GM21786 (cell line): ENCODE measurements around the gene CST11.
A peak's percentile ranks its signal among the peaks of the same experiment; 100 is the strongest.

ENCODE experiments used
- ATAC-seq: cut with Tn5 transposase; IDR thresholded peaks from one replicate; pipeline ENCODE4 v1.9.1; 2021; ENCODE audit not compliant: unreplicated experiment

The CST11 gene

GRCh38 chr20:23420943-23421931 lies 31.4 kb downstream of the CST11 start, which contains the start of gene NAPB:
Gene NAPB, minus strand, starts transcription at chr20:23421488. Its CDS starts 86 bp downstream, at chr20:23421402.
- peak; percentile 92 for ATAC-seq

DNA sequence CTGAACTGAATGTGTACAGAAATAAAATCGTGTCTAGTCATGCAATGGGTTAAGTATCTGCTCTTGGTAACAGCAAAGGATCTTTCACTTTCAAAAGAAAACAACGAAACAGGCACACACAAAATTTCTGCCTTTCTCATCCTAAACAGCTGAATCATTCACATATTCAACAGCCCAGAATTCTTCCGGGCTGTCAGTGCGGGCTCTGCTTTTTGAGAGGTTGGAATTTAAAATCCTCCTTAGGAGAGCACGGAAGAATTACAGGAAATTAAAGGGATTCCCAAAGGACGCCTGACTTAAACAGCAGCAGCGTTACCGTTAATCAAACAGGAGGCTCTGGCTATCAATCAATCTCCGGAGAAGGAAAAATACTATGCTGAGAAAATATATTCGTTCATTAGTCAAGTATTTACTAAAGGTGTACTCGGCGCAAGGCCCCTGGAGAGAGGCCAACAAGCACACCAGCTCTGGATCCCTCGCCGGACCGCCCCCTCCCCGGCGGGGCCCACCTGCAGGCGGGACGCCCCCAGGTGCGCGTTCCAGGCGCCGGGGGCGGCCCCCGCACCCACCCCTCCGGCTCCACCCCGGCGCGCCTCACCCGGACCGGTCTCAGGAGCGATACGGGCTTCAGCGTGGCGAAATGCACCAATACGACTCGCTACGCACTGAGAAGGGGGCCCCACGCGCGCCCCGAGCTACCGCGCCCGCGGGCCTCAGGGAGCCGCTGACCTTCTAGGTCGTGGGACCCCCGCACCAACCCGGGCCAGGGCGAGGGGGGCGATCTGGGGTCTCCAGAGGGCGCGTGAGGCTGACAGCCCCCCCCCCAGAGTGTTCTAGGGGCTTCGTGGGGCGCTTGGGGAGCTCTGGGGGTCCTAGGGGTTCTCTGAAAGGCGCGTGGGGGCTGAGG lies 32.4 kb downstream of the CST11 start:
- ATAC-seq, result peak; percentile 24

GRCh38 chr20:23419657-23419994 lies 33.0 kb downstream of the CST11 start:
- no peak for ATAC-seq

- no peak for ATAC-seq
These were observed 34.8 kb downstream of the CST11 start for GRCh38 chr20:23417861-23418260.

DNA sequence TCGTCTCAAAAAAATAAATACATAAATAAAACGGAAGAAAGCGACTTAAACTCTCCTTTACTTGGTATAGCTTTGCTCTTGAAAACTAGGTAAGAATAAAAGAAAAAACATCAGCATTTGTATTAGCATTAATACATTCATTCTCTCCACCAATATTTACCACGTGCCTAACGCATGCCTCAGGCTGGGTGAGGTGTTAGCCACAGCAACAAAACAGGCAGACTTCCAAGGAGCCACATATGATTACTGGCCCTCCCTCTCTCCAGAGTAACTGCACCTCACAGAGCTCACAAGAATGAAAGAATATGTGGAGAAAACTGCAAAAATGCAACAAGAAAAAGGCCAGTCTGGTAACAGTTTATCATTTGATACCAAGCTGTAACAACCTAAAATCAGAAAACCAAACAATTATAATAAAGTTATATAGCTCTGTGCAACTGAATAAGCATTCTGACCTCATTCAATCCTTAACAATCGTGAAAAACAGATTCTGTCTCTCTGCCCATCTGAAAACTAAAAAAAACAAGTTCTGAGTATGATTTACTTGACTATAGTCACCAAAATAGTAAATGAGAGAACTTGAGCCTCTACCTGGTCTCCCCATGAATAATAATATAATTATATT lies 36.6 kb downstream of the CST11 start:
- ATAC-seq, result no peak

- no peak for ATAC-seq
These were observed 37.1 kb downstream of the CST11 start for GRCh38 chr20:23415555-23415954.

DNA sequence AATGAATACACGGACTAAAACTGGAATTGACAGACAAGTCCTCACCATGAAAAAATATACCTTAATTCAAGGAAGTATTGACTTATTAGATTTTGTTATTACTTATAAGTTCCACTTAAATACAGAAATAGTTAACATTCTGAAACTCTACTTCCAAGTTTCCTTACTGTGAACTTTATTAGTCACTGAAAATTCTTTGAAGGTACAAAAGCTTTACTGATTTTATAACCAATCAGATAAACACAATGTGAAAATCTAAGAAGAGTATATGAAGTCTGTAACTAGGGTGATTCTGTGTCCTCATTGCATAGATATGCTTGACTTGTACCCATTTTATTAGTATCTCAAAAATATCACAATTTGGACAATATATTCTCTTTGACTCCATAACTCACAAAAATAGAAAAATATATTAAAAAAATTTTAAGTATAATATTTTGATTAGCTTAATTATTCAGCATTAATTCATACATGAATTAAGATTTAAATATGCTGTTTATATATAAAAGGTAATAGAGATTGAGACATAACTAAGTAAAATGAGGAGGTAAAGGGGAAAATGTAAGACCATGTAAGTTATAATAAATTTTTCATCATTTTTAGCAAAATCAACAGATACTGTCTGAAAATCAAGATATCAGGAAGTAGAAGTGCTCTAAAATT lies 38.0 kb downstream of the CST11 start:
- ATAC-seq, result no peak

- no peak for ATAC-seq
These were observed 38.7 kb downstream of the CST11 start for GRCh38 chr20:23413862-23414422.

DNA sequence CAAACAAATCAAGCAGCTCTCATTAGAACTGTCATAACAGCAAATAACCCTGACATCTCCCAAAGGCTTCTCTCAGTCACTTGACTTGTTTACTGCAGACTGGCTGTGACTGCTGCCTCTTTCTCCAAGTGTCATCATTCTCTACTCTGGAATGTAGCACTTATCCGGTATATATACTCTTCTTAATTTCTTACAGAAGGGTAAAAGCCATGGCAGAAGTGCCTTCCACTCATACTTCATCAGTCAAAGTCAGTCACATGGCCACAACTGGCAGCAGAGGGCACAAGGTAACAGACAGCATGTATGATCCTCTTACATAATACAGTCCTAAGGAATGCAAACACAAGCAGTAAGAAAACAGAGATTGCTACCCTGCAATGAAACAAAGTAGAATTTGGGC lies 40.6 kb downstream of the CST11 start:
- ATAC-seq, result no peak

- no peak for ATAC-seq
These were observed 41.6 kb downstream of the CST11 start for GRCh38 chr20:23410916-23411695.

DNA sequence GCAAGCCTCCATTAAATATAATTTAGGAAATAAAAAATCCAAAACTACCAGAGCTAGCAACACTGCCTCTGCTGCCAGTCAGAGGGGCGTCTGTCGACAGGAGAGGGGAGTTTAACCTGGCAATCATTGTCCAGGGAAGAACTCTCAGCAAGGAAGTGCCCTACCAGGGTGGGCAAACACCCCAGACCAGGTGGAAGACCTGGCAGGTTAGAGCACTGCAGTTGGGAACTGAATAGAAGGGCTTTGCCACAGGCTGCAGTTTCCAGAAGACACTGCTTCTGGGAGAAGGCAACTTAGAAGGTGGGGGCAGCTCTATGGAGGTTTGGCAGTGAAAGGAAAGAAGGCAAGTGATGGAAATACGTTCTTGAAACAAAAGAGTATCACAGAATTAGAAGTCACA lies 42.9 kb downstream of the CST11 start:
- ATAC-seq, result no peak

DNA sequence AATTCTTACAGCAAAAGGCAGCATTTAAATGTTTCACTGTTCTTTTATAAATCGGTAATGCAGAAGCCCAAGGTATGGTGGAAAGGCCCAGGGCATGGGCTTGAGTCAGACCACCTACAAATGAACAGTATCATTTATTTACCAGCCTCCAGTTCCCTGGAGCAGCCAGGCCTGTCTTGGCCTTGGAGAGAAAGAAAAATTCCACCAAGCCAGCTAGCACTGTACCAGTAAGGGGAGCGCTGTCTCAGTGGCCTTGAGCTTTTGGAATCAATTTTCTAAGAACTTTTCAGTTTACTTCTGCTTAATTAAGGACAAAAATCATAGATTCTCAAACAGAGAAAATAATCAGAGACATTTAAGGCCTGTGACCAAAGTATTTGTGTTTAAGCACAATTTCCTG lies 43.7 kb downstream of the CST11 start:
- no peak for ATAC-seq

DNA sequence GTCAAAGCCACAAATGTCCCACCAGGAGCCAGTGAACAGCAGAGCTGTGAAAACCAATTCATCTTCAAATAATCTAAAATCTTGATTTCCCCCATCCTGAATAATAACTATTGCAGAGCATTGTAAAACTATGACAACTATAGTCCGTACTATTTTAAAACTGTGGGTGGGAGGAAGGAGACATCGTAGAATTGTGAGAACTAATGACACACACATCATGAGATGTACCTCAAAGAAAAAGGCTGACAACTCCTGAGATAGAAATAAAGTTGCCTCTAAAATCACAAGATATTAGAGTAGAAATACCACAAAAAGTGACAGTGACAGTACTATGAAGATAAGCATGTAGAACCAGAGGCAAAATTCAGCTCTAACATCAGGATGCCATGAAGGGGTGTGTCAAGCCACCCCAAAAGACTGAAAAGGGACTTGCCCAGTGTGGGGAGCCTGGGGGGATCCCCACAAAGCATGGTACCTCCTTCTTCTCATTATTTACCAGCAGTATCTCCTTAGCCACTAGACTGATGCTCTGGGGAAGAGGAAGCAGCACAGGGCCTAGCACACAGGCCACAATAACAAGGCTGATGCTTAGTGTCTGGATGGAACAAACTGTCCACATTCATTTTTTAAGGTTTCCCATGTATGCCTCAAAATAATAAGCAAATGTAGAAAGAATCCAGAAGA lies 44.8 kb downstream of the CST11 start:
- ATAC-seq, result no peak

DNA sequence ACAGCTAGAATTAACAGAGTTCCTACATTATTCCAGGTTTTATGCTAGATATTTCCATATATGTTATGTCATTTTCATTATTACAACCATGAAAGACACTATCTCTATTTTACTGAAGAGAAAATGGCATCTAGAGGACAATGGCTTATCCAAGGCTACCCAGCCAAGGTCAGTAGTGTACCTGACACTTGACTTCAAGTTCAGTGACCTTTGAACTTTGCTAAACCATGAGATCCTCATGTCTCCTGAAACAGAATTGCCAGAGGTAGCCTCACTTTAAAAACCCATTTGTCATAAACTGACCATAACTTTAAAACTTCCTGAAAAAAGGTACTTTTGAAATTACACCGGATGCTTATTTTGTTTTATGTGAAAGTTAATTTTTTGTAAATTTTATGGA lies 45.8 kb downstream of the CST11 start:
- ATAC-seq, result no peak

DNA sequence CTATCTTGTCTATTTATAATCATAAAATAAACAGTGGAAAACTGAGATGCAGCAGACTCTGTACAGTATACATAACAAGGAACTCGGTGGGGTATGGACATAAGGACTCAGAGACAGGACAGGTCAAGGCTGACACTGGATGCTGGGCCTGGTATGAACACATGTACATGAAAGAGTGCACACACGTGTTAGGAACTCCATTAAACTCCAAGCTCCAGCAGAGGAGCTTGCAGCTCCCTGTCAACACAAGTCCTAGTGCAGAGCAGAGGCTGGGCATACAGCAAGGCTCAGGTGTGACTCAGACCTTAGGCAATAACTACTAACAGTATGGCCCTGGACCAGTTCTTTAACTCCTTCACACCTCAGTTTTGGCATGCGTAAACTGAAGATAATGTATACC lies 48.5 kb downstream of the CST11 start:
- no peak for ATAC-seq

DNA sequence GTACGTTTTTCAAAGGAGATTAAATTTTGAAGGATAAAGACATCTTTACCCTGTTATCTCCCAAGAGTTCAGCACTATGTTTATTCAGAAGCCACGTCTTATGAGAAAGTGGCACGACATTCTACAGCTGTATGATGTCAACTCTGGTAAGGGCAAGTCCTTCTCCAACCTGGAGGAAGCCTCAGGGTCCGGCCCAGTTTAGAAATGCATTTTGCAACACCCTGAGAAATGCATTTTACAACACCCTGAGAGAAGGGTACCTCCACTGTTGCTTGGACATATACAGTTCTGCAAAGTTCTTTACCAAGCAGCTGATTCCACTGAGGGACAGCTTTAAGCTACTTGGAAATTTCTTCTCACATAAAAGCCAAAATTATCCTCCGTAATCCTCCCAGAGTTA lies 48.9 kb downstream of the CST11 start:
- ATAC-seq, result no peak

GRCh38 chr20:23401051-23401450 lies 51.6 kb downstream of the CST11 start:
- no peak for ATAC-seq
